NOMO-1 (cell line): ENCODE data around the gene GLUL.

ENCODE experiments used
- DNase-seq, 2 experiments: peaks; one replicate each; lab custom pipeline; 2025; ENCODE audit not compliant: unreplicated experiment in 2 of 2; lab: John Stamatoyannopoulos, UW

Gene GLUL

GRCh38 chr1:182332261-182333060 lies 59.1 kb downstream of the GLUL start:
- DNase-seq = no peak
